Muscle of leg (tissue), 11 donors: ENCODE data around the gene IL17REL. TPM values are rescaled to one million over a fixed set of nuclear protein-coding genes. Genes with fewer than 3 reads are reported as not detected.

ENCODE experiments used
- DNase-seq: peaks from one replicate; pipeline ENCODE4 v3.0.0; 2013
- H3K27ac ChIP-seq: one replicate; pipeline ENCODE4 v1.5.1; 2013; ENCODE audit warnings: mild to moderate bottlenecking, low read length, control low read depth
- H3K27me3 ChIP-seq: one replicate; pipeline ENCODE4 v1.6.1; 2013; ENCODE audit warnings: low read length; ENCODE audit not compliant: control insufficient read depth, insufficient read depth
- H3K36me3 ChIP-seq: one replicate; pipeline ENCODE4 v1.6.1; 2013; ENCODE audit warnings: low read length; ENCODE audit not compliant: control insufficient read depth, insufficient read depth
- H3K4me1 ChIP-seq: one replicate; pipeline ENCODE4 v1.6.1; 2013; ENCODE audit warnings: low read length; ENCODE audit not compliant: control insufficient read depth, insufficient read depth
- H3K4me3 ChIP-seq: one replicate; pipeline ENCODE4 v1.5.1; 2013; ENCODE audit warnings: low read length, control low read depth
- H3K9me3 ChIP-seq: replicated peaks from 2 replicates; pipeline ENCODE4 v1.6.1; 2013; ENCODE audit warnings: low read depth, low read length; ENCODE audit not compliant: control insufficient read depth
- WGBS: methylation state at CpG from one replicate; pipeline ENCODE4 v1.1.5; 2013; ENCODE audit warnings: missing lambda C conversion rate; ENCODE audit not compliant: insufficient coverage; 5-methylcytosine and 5-hydroxymethylcytosine counted together
- polyA plus RNA-seq, 8 donors: library from polyadenylated mRNA; unstranded; fragments of 120-200 nt; gene quantifications; one replicate each; pipeline versions ENCODE4 v1.2.1 to v1.2.3, GENCODE V29; 2013; ENCODE audit warnings: inconsistent platforms in 1 of 8, low replicate concordance in 1 of 8; ENCODE audit not compliant: insufficient read length in 8 of 8, insufficient read depth in 1 of 8
- total RNA-seq: library from RNA; stranded (reverse); fragments of 120-200 nt; gene quantifications from one replicate; pipeline ENCODE4 v1.2.4, GENCODE V29; 2013

Gene IL17REL
- total and polyA plus RNA-seq, 9 donors, result 0.05 TPM; not detected in 8

- 69% methylated on average over 34 of the region's 35 CpGs for WGBS
- no peak for DNase-seq
- Histone ChIP-seq H3K9me3 (no peaks in the 10 kb centered on the region), H3K4me3 (no peak overlapping the region), H3K27me3 (no peaks in the 10 kb centered on the region), H3K27ac (no peak overlapping the region), H3K4me1 (peaks cover 10% of the 10 kb centered on the region), H3K36me3 (no peaks in the 10 kb centered on the region)
Observed at GRCh38 chr22:50045211-50046018, 32.9 kb upstream of the IL17REL start.

GRCh38 chr22:50044485-50045118, 32.0 kb upstream of the IL17REL start:
- H3K27ac ChIP-seq, result no peak overlapping the region
- peaks cover 10% of the 10 kb centered on the region for H3K4me1 ChIP-seq
- peaks cover 4% of the 10 kb centered on the region for H3K27me3 ChIP-seq
- H3K36me3 ChIP-seq, result no peaks in the 10 kb centered on the region
- WGBS, result 66% methylated on average over 17 of the region's 30 CpGs
- no peak for DNase-seq
- peaks cover 2% of the 10 kb centered on the region for H3K9me3 ChIP-seq
- H3K4me3 ChIP-seq, result no peak overlapping the region

- Histone ChIP-seq H3K4me3 (no peak overlapping the region), H3K4me1 (no peaks in the 10 kb centered on the region), H3K9me3 (peaks cover 9% of the 10 kb centered on the region), H3K27ac (no peak overlapping the region), H3K36me3 (no peaks in the 10 kb centered on the region), H3K27me3 (peaks cover 8% of the 10 kb centered on the region)
- DNase-seq, result no peak
- WGBS, result 77% methylated on average over 16 of the region's 17 CpGs
Observed at GRCh38 chr22:50041361-50042065, 28.9 kb upstream of the IL17REL start.

GRCh38 chr22:50040717-50041116, 28.2 kb upstream of the IL17REL start:
- Histone ChIP-seq H3K4me1 (no peaks in the 10 kb centered on the region), H3K4me3 (no peak overlapping the region), H3K27me3 (peaks cover 8% of the 10 kb centered on the region), H3K9me3 (peaks cover 9% of the 10 kb centered on the region), H3K36me3 (no peaks in the 10 kb centered on the region), H3K27ac (no peak overlapping the region)
- WGBS, result 100% methylated on average over 3 of the region's 7 CpGs
- DNase-seq, result no peak

- Histone ChIP-seq H3K27ac (no peak overlapping the region), H3K27me3 (peaks cover 10% of the 10 kb centered on the region)
- whole genome bisulfite sequencing, result 90% methylated on average over 28 of the region's 29 CpGs
Observed at GRCh38 chr22:50039669-50040443, 27.3 kb upstream of the IL17REL start.

GRCh38 chr22:50035976-50036724, 23.6 kb upstream of the IL17REL start:
- peaks cover 11% of the 10 kb centered on the region for H3K27me3 ChIP-seq
- H3K9me3 ChIP-seq, result peaks cover 9% of the 10 kb centered on the region
- WGBS, result 83% methylated on average over 23 of the region's 23 CpGs

More at GRCh38 chr22:50039669-50040443, 27.3 kb upstream of the IL17REL start:
- Histone ChIP-seq H3K36me3 (no peaks in the 10 kb centered on the region), H3K9me3 (peaks cover 9% of the 10 kb centered on the region), H3K4me3 (no peak overlapping the region), H3K4me1 (no peaks in the 10 kb centered on the region)
- no peak for DNase-seq

GRCh38 chr22:50035131-50035881, 22.7 kb upstream of the IL17REL start:
- no peaks in the 10 kb centered on the region for H3K4me1 ChIP-seq
- no peak overlapping the region for H3K4me3 ChIP-seq
- H3K27me3 ChIP-seq, result peaks cover 18% of the 10 kb centered on the region
- no peak overlapping the region for H3K27ac ChIP-seq
- H3K9me3 ChIP-seq, result peaks cover 9% of the 10 kb centered on the region
- no peaks in the 10 kb centered on the region for H3K36me3 ChIP-seq
- WGBS, result 79% methylated on average over 20 of the region's 24 CpGs
- no peak for DNase-seq

More at GRCh38 chr22:50035976-50036724, 23.6 kb upstream of the IL17REL start:
- DNase-seq, result no peak
- Histone ChIP-seq H3K4me1 (no peaks in the 10 kb centered on the region), H3K27ac (no peak overlapping the region), H3K4me3 (no peak overlapping the region), H3K36me3 (no peaks in the 10 kb centered on the region)

GRCh38 chr22:50034126-50035081, 21.8 kb upstream of the IL17REL start:
- DNase-seq, result no peak
- Histone ChIP-seq H3K4me3 (no peak overlapping the region), H3K27ac (no peak overlapping the region), H3K27me3 (peaks cover 21% of the 10 kb centered on the region), H3K9me3 (peaks cover 5% of the 10 kb centered on the region), H3K36me3 (no peaks in the 10 kb centered on the region), H3K4me1 (no peaks in the 10 kb centered on the region)
- 70% methylated on average over 43 of the region's 43 CpGs for WGBS
